OCI-M2 (cell line): ENCODE data around the gene THSD4.

Experiments used
- DNase-seq: peaks from one replicate; lab custom pipeline; 2025; ENCODE audit not compliant: unreplicated experiment; lab: John Stamatoyannopoulos, UW

Gene THSD4

GRCh38 chr15:71789616-71790015 is 674.3 kb downstream of the THSD4 start:
- no peak for DNase-seq

- no peak for DNase-seq
Measured at GRCh38 chr15:71790081-71790480, 674.8 kb downstream of the THSD4 start.

GRCh38 chr15:71791975-71792374 is 676.7 kb downstream of the THSD4 start:
- no peak for DNase-seq

- DNase-seq: no peak
Measured at GRCh38 chr15:71792521-71792920, 677.2 kb downstream of the THSD4 start.

GRCh38 chr15:71798641-71799040 is 683.4 kb downstream of the THSD4 start:
- DNase-seq: no peak

- no peak for DNase-seq
Measured at GRCh38 chr15:71800190-71800589, 684.9 kb downstream of the THSD4 start.

GRCh38 chr15:71800835-71801745 is 685.8 kb downstream of the THSD4 start:
- no peak for DNase-seq

GRCh38 chr15:71801935-71802655 is 686.8 kb downstream of the THSD4 start:
- no peak for DNase-seq

GRCh38 chr15:71802770-71803169 is 687.5 kb downstream of the THSD4 start:
- no peak for DNase-seq

GRCh38 chr15:71804226-71804625 is 689.0 kb downstream of the THSD4 start:
- no peak for DNase-seq

GRCh38 chr15:71804695-71805470 is 689.6 kb downstream of the THSD4 start:
- no peak for DNase-seq

- no peak for DNase-seq
Measured at GRCh38 chr15:71806452-71806931, 691.2 kb downstream of the THSD4 start.

- no peak for DNase-seq
Measured at GRCh38 chr15:71807125-71807629, 691.9 kb downstream of the THSD4 start.

GRCh38 chr15:71807691-71808091 is 692.4 kb downstream of the THSD4 start:
- no peak for DNase-seq

GRCh38 chr15:71808311-71809020 is 693.2 kb downstream of the THSD4 start:
- no peak for DNase-seq

- no peak for DNase-seq
Measured at GRCh38 chr15:71809346-71809745, 694.1 kb downstream of the THSD4 start.

GRCh38 chr15:71810256-71811035 is 695.2 kb downstream of the THSD4 start, which contains the start of gene NR2E3:
Gene NR2E3, plus strand, starts transcription at chr15:71810554. Its CDS starts 190 bp downstream, at chr15:71810744.
- no peak for DNase-seq

- DNase-seq: no peak
Measured at GRCh38 chr15:71811036-71811736, 695.9 kb downstream of the THSD4 start.
